NCI-H460 (cell line): ENCODE measurements around the gene PDAP1. TPM values are rescaled to one million over a fixed set of nuclear protein-coding genes. Genes with fewer than 3 reads are reported as not detected.

Experiments used
- DNase-seq: peaks from one replicate; pipeline ENCODE4 v3.0.0-alpha.2; 2016; ENCODE audit warnings: low read depth; ENCODE audit errors: extremely low read depth
- total RNA-seq: library from RNA; depleted of rRNA; stranded (reverse); fragments of >200 nt; shearing (Covaris generic); gene quantifications from 2 replicates; pipeline ENCODE4 v1.2.3, GENCODE V29; 2014

PDAP1 gene
- total RNA-seq, 1 experiment from 2014 or later, result 72.1 TPM

DNA sequence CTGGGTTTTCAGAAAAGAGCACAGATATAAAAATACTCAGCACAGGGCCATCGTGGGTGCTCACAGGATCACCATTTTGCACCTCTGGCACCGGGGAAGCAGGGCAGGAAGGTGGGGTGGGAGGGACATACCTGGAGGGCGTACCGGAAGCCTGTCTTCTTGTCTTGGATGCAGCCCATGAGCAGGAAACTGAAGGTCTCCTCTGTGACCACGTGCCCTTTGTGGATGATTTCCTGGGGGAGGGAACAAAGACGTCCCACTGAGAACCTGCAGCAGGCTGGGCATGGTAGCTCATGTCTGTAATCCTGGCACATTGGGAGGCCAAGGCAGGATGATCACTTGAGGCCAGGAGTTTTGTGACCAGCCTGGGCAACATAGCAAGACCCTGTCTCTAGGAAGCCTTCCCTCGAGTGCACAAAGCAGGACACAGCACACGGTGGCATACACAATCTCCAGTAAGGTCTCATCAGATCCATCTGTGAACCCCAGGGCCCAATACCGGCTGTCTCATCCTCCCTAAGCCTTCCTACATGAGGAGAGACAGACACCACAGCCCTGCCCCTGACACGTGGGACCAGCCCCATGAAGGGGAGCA lies 20.7 kb upstream of the PDAP1 start:
- no peak for DNase-seq

DNA sequence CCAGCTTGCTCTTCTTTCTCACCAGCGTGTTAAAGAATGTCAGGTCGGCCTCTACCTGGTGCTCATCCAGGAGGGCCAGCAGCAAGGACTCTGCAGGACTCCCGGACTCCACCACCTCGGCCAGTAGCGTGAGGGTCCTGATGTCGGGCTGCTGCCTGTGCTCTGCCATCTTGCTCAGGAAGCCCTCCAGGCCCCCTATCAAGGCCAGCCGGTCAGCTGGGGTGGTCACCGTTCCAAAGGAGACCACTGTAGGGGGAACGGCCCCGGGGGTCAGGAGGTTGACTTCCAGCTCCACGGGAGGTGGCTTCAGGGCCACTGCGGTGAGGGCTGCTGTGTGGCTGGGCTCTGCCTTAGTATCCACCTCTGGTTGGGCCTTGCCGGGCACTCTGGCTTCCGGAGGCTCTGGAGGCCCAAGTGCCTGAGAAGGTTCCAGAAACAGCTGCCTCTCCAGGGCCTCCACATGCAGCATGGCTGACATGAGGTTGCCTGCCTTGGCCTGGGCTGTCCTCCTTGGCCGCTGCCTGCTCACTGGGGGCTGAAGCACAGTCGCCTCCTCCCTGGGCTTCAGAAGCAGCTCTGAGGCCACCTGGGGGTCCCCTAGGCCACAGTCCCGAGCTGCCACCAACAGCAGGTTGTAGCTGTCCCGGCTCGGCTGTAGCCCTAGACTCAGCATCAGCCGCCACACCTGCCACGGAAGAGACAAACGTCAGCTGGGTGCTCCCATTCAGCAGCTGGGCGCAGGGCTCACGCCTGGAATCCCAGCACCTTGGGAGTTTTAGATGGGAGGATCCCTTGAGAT lies 16.7 kb upstream of the PDAP1 start:
- no peak for DNase-seq

DNA sequence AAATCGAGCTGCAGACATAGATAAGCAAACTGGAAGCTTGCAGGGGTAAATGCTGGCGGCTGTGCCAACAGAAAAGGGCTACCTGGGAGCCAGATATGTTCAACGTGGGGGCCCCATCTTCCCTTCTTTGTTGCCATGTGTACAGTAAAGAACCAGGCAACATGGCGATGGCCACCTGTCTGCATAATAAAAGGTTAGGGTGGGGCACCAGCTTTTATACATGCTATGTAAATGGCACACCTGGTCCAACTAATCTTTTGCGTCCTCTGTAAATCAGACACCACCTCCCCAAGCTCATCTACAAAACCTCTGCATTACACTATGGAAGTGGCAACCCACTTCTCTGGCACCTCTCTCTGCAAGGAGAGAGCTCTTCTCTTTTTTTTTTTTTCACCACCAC lies 14.2 kb upstream of the PDAP1 start:
- DNase-seq, result no peak

DNA sequence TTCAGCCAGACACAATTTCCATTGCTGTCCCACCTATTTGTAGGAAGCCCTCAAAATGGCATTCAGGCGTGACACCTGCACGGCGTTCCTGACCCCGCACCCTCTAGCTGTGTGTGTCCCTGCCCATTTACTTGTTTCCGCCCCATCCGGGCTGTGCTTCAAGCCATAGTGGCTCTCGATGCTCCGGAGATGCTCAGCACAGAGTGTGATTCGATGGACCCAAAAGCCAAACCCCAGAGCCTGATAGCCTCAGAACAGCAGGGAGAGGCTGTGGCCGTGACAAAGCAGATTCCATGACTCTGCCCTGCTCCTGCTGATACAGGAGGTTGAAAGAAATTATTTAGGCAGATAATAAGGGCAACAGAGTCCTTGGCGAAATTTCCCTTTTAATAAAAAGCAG lies 13.8 kb upstream of the PDAP1 start:
- no peak for DNase-seq

DNA sequence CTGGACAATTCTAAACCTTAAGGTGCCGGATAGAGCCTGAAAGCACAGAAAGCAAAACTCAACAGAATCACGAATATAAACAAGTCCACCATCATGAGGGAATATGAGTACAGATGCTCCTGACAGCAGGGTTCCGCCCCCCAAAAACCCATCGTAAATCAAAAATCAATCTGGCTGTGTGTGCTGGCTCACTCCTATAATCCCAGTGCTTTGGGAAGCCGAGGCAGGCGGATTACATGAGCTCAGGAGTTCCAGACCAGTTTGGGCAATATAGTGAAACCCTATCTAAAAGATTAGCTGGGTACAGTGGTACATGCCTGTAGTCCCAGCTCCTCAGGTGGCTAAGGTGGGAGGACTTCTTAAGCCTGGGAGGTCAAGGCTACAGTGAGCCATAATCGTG lies 12.6 kb upstream of the PDAP1 start:
- DNase-seq, result no peak

DNA sequence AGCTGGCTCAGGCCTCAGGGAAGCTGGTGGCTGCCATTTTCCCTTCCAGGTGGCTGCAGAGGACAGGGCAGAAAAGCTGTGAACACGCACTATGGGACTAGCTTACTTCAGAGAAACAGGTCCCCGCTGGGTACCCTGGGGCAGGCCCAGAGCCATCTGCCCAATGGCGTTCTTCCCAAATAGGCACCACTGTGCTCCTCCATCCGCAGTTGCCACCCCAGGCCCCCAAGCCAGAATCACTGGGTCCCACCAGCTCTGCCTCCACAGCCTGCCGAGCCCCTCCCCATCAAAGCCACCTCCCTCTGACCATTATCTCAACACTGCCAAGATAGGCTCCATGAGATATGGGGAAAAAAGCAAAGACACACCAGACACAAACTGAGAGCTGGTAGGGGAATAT lies 11.8 kb upstream of the PDAP1 start:
- DNase-seq, result no peak

DNA sequence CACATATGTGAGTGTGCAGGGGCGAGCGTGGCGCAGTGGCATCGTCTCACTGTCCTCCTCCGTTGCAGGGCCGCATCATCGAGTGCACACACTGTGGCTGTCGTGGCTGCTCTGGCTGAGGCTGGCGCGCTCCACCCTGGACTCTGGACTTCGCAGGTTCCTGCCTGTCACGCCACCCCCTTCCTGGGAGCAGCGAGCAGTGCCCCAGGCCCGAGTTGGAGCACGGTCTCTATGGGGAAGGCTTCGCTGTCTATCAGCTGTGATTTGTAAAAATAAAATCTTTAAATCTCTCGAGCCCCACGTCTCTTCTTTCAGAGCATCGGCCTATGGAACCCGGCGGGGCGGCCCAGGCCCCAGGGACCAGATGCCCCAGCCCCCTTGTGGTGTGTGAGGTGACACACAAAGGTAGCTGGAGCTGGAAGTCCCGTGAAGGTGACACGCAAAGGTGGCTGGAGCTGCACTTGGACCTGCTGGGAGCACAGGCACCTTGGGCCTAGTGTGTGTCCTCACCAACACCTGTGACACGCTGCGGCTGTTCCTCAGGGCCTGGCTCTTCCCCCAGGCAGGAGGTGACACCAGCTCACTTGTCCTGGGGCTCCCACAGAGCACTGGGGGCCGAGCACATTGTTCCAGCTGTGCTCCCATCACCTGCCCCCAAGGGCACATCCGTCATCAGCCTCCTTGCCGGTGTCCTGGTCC lies 11.1 kb upstream of the PDAP1 start:
- no peak for DNase-seq

DNA sequence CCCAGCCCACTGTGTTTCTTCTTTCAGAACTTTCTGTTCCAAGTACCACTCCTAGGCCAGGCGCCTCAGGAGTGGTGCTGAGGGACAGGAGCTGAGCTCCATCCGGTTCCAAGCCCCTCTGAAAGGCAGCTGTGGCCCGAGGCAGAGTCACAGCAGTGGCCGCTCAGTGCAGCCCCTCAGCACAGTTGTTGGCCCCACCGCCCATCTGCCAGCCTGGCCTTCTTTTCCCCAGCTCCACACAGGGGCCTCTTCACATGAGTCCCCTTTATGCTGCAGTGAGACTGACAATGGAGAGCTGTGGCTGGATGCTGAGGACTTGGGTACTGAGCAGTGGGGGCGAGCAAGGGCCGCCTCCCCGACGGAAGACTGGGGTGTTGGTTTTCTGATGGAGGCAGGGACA lies 9.9 kb upstream of the PDAP1 start:
- no peak for DNase-seq

DNA sequence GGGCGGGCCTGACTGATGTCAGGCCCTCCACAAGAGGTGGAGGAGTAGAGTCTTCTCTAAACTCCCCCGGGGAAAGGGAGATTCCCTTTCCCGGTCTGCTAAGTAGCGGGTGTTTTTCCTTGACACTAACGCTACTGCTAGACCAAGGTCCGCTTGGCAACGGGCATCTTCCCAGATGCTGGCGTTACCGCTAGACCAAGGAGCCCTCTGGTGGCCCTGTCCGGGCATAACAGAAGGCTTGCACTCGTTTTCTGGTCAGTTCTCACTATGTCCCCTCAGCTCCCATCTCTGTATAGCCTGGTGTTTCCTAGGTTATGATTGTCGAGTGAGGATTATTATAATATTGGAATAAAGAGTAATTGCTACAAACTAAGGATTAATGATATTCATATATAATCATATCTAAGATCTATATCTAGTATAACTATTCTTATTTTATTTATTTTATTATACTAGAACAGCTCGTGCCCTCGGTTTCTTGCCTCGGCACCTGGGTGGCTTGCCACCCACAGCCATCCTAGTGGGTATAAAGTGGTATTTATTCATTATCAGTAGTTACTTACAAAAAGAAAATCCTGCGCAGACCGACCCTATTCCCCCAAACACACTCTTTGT lies 7.2 kb upstream of the PDAP1 start:
- DNase-seq, result peak; percentile 61

DNA sequence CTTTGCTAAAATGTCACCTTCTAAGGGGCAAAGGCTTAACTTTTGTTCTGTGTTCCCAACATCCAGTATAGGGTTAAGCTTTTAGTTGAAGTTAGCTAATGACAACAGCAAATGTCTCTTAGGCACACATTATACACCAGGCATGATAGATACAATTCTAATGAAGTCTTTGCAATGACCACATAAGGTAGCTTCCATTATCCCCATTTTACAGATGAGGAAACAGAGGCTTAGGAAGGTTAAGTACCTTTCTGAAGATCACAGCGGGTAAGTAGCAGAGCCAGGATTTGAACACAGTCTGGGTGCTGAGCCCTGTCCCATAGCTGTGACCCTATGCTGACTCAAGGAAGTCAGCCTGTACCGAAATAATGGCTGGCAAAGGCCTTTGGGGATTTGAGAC lies 2.2 kb upstream of the PDAP1 start:
- DNase-seq, result no peak

DNA sequence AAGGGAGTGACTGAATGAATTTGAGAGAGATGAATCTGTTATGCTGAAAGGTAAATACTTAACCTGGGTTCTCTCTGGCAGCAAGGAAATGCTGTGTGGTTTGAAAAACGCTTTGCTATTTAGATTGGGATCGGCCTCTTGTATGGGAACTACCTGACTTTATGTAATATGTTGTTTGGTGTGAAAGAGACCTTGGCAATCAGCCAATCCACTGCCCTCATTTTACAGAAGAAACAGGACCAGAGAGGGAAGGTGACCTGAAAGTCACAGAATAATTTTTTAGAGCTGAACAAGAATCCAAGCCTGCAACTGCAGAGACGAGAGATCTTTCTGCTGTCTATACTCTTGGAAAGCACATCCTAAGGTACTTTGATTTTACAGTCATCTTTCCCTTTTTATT lies 1.4 kb upstream of the PDAP1 start:
- no peak for DNase-seq

DNA sequence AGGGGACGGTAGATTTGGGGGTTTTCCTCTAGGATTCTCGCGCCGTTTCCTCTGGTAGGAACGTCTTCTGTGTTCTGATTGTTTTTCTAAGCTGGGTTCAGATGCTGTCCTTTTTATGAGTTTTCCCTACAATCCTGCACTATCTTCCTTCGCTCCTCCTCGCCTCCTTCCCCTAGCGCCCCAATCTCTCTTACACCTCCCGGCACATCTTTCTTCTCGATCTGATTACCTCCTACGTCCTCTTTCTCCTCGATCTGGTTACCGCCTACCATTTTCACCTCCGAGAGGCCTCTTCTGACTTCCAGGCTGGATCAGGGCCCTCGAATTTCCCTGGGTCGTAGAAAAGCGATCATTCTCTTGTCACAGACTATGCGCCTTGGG lies 785 bp upstream of the PDAP1 start:
- DNase-seq, result no peak

DNA sequence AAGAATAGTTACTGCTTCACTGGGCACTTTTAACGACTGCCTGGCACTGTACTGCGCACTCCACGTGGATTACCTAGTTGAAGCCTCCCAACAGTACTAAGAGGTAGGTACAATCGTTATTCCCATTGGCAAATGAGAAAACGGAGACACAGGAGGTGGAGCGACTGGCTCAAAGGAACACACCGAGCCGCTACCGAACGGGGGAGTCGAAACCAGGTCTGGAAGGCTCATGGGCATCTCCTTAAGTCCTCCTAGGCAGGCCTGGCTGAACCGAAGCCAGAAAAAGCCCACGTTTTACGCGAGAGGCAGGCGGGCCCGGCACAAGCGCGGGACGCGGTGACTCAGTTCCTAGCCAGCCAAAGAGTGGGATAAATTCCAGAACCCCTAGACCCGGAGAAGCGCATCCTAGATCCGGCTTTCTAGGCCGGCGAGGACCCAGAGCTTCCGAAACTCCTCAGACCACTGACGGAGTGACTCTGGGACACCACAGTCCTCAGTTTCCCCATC lies 472 bp downstream of the PDAP1 start:
- no peak for DNase-seq

DNA sequence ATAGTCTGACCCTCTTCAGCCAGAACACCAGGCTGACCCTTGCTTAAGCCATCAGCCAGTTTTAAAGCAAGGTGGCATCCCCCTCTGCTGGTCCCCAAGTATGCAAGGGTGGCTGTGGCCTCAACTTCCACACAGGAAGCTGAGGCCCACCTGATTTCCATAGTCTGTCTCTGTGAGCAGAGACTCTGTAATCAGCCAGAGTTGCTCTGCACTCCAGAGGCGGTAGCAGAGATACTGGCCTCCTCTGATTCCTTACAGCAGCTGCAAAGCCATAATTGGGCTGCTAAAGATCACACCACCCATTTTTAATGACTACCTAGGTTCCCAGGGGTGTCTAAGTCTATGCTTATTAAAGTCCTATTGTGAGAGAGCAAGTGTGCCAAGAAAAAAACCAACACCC lies 1.8 kb downstream of the PDAP1 start:
- DNase-seq, result no peak

DNA sequence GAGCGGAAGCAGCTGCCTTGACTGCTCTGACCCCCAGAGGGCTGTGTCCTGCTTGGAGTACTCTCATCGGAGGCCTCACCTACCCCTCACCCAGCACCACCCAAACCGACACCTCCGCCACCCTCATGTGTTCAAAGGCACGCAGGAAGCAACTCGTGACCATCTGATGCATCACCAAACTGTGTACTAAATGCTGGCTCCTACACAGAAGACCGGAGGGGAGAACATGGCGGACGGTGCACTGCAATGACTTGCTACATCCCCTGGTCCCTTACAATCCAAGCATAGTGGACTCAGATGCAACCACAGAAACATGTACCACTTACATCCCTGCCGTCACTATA lies 3.4 kb downstream of the PDAP1 start:
- DNase-seq, result no peak

DNA sequence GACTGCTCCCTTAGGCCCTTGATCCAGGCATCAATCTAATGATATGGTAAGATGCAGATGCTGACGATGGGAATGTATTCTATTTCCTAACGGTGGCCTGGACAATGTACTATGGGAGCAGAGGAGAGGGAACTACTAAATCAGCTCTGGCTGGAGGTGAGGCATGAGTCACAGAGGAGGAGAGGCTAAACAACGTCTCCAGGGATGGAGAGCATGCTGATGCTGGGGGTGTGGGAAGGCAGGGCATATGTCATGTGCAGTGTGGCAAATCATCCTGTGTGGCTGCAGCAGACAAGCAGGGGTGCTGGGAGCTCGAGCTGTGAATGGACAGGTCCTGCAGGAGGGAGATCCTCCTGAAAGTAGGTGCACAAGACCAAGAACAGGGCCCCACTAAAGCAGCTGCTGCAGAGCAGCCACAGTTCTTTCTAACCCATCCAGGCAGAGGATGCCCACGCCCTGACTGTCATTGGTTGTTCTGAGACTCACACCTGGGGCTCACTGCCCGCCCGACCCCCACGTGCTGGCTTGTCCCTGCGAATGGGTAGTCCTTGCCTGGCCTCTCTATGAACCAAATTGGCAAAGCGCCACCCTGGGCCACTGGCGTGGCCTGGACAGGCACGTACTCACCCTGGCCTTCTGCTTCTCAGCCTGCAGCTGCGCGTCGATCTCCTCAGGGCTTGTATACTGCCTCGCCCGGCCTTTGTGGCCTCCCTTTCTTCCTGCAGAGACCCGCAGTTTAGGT lies 4.0 kb downstream of the PDAP1 start:
- no peak for DNase-seq

DNA sequence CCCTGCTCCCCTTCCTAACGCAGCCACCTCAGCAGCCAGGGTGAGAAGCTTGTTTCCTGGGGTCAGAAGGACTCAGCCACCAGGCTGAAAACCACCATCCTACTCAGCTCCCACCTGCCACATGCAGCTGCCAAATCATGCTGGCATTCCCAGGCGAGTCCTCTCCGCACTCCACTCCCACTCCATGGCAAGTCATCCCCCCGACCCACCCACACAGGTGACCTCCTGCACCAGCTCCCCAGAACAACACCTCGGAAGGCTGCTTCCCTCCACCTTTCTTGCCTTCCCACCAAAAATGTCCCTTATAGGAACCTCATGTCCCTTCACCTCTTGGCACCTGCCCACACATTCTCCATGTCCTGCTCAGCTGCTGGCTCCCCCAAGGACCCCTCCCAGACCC lies 4.6 kb downstream of the PDAP1 start:
- no peak for DNase-seq

DNA sequence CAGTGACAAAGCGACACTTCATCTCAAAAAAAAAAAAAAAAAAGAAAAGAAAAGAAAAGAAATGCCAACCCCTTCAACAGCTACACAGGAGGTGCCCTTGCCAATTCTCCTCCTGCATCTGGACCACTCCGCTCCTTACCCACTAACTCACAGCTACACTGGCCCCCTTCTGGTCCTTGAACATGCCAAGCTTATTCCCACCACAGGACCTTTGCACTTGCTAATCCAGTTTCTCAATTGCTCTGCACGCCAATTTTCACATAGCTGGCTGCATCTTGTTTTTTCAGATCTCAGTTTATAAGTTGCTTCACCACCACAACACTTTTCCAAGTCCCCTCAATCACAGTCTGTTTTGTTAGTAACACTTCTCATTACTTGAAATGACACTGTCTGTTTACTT lies 5.5 kb downstream of the PDAP1 start:
- no peak for DNase-seq

DNA sequence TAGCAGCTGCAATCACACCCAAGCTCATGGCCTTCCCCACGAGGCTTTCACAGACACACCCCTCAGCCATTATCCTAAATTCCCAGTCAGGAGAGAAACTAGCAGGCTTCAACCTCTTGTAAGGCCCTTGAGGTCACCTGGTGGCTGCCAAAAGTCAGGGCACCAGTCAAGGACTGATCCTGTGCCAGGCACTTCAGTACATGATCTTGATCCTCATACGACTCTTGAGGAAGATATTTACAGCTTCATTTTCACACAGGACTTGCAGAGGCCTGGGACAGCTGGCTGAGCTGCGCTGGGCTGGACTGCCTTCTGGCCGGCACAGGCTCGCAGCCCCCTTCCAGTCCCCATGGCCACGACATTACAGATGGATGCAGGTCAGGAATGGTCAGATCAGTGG lies 8.8 kb downstream of the PDAP1 start:
- no peak for DNase-seq

DNA sequence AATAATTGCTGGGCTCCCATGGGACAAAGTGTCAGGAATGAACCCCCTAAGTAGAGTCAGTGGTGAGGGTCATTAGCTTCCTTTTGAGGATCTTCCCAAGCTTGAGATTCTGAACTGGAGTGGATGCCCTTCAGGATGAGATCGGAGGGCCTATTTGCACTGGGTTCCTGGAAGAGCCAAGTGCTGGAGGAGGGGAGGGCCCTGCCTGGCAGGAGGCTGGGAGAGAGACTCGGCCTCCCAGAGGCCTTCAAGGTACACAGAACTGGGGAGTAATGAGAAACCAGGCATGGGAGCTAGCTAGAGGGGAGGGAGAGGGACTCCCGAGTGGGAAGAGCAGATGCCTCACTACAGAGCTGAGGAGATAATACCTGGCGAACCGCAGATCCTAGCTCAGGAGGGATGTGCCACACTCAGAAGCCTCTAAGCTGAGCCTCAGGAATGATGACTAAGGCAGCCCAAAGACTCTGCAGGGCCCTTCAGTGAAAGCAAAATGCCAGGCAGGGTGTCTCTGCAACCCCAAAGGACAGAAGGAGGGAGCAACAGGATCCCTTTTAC lies 9.4 kb downstream of the PDAP1 start:
- DNase-seq, result no peak
